Lower leg skin (tissue), 3 donors: ENCODE results near the gene RWDD1.

Experiments used
- POLR2A ChIP-seq, 2 donors: fragments of 450-650 bp; IDR thresholded peaks; one replicate each; pipeline ENCODE4 v1.6.1; 2016 to 2017; ENCODE audit warnings: antibody characterized with exemption in 2 of 2, mild to moderate bottlenecking in 1 of 2, moderate library complexity in 1 of 2
- TF ChIP-seq, protein P1 (sequence below), 3 donors: fragments of 450-650 bp; IDR thresholded peaks; one replicate each; pipeline ENCODE4 v1.5.1; 2016; ENCODE audit warnings: antibody characterized with exemption in 3 of 3, mild to moderate bottlenecking in 3 of 3, moderate library complexity in 2 of 3

DNA sequence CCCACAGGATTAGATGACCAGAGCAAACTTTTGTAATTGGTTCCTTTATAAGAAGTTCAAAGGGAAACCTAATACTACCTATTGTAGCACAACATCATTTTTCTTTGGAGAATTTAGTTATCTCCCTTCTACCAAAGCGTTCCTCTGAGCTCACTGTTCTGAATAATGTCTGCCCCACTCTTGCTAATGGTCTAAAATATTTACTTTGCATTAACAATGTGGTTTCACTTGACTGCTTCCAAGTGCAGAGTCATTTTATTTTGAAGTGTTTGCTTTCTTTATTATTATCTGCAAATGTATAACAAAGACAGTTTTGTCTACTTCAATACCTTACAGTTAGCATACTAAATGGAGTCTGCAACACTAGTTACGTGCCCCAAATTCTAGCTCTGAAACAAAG is 40.9 kb upstream of the RWDD1 start:
- no peak for TF ChIP-seq POLR2A (IDR thresholded peaks at IDR 0.05)
- TF ChIP-seq, protein P1, sequence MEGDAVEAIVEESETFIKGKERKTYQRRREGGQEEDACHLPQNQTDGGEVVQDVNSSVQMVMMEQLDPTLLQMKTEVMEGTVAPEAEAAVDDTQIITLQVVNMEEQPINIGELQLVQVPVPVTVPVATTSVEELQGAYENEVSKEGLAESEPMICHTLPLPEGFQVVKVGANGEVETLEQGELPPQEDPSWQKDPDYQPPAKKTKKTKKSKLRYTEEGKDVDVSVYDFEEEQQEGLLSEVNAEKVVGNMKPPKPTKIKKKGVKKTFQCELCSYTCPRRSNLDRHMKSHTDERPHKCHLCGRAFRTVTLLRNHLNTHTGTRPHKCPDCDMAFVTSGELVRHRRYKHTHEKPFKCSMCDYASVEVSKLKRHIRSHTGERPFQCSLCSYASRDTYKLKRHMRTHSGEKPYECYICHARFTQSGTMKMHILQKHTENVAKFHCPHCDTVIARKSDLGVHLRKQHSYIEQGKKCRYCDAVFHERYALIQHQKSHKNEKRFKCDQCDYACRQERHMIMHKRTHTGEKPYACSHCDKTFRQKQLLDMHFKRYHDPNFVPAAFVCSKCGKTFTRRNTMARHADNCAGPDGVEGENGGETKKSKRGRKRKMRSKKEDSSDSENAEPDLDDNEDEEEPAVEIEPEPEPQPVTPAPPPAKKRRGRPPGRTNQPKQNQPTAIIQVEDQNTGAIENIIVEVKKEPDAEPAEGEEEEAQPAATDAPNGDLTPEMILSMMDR (IDR thresholded peaks at IDR 0.05), result no peak
